NCI-H2107 (cell line): ENCODE results near the gene KRT35.

Source experiments
- DNase-seq: peaks from one replicate; lab custom pipeline; 2025; lab: John Stamatoyannopoulos, UW

The KRT35 gene

DNA sequence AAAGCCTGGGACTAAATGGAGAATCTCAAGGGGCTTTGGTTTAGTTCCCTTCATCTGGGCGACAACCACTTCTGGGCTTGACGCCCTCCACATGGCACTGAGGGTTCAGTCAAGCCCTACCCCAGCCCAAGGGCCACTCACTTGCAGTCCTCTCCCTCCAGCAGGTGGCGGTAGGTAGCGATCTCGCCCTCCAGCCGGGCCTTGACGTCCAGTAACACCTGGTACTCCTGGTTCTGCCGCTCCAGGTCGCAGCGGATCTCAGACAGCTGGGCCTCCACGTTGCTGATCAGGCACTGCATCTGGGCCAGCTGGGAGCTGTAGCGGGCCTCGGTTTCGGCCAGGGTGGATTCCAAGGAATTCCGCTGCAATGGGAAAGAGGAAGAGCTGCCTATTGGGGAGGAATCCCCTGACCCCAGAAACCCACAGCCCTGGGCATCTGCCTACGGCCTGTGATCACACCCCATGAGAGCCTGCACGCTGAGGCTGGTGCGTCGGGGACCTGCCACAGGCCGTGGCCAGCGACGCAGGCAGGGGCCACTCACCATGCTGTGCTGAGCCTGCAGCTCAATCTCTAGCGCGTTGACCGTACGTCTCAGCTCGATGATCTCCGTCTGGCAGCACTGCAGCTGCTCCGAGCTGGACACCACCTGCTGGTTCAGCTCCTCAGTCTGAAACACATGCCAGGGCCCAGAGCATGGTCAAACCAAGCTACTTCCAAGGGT lies 6.0 kb upstream of the KRT35 start:
- DNase-seq: no peak

DNA sequence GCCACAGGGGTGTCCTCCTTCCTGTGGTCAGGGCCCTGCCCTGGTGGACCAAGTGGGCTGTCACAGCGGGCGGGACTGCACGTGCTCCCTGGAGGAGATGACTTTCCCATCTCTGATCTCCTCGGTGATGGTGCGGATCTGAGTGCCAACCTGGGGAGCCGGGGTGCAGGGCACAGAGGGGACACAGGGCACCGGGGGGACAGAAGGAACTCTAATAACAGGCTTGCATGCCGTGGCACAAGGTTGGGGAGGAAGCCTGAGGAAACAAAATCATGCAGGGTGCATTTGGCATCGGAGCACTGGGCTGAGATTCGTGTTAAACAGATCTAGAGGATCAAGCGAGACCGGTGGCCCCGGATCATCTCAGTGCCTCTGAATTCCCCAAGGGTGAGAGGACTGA lies 5.4 kb upstream of the KRT35 start:
- DNase-seq: no peak

- DNase-seq: no peak
These were observed 4.3 kb upstream of the KRT35 start for GRCh38 chr17:41484920-41485904.

- no peak for DNase-seq
These were observed 3.3 kb upstream of the KRT35 start for GRCh38 chr17:41483991-41484826.

GRCh38 chr17:41483531-41483930 lies 2.6 kb upstream of the KRT35 start:
- no peak for DNase-seq

DNA sequence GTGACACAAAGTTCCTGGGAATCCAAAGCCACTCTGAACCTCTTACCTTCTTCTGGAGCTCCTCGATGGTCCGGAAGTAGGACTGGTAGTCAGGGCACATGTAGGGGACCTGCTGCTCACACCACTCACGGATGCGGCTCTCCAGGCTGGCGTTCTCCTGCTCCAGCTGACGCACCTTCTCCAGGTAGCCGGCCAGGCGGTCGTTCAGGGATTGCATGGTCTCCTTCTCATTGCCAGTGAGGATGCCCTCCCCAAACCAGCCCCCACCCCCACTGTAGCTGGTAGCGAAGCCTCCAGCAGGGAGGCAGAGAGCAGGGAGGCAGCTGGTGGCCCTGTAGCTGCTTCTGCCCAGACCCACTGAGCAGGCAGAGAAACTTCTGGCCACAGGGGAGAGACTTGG lies 370 bp downstream of the KRT35 start:
- no peak for DNase-seq

GRCh38 chr17:41480136-41480535 lies 815 bp downstream of the KRT35 start:
- DNase-seq: no peak

DNA sequence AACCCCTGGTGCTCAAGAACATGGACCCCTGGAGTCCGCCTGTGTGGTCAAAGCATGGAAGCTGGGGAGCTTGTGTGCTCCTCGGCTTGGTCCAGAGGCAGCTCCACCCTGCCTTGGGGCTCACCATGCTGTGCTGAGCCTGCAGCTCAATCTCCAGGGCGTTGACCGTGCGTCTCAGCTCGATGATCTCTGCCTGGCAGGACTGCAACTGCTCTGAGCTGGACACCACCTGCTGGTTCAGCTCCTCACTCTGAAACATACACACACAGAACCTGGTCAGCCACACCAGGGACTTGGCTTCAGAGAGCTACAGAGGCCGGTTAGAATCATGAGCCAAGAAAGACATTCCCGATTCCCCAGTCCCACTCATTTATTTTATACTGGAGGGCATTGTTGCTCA lies 2.7 kb downstream of the KRT35 start:
- DNase-seq: no peak

DNA sequence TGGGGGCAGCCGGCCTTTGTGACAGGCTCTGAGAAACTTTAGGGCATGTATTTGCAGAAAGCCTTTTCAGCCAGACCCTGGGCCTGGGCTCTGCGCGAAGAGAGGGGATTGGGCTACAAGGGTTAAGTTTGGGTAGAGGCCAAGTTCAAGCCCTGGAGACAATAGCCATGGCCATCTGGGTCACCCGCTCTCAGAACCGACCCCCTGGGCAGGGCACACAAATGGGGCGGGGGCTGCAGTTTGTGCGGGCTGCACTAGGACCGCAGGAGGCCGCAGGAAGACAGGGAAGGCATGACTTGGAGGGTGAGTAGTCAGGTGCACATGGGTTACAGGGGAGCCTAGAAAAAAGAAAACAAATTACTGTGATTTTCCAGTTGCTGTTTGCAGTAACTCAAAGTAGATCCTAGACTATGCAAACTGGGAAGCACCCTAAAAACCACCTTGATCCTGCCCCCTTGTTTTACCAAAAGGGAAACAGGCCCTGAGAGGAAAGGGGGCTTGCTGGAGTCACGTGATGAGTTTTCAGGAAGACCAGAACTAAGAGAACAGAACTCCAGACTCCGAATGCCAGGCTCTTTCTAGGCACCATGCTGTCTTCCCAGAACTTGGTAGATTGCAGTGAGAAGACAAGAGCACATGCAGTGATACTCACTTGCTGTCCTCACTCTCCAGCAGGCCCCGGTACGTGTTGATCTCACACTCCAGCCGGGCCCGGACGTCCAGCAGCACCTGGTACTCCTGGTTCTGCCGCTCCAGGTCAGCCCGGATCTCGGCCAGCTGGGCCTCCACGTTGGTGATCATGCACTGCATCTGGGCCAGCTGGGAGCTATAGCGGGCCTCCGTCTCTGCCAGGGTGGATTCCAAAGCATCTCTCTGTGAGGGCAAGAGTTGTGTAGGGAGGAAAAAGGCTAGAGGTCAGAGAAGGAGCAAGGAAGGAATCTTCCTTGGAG lies 3.8 kb downstream of the KRT35 start:
- no peak for DNase-seq

GRCh38 chr17:41475421-41475820 lies 5.5 kb downstream of the KRT35 start:
- DNase-seq: no peak

DNA sequence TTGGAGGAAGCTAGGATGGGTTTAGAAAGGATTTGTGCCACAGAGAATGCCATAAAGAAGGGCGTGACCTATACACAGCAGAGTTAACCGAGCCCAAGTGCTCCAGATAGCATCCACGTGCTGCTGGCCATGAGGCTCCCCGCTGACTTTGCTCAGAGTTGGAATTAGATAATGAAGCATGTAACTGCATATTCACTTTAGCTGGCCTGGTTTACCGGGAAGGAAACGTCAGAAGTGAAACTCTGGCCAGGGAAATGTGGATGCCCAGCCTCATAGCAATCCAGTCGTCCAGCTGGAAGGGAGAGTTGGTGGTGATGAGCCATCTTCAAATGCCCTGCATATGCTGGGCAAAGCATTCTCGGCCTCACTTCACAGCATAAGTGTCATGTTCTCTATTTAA lies 6.1 kb downstream of the KRT35 start:
- no peak for DNase-seq

DNA sequence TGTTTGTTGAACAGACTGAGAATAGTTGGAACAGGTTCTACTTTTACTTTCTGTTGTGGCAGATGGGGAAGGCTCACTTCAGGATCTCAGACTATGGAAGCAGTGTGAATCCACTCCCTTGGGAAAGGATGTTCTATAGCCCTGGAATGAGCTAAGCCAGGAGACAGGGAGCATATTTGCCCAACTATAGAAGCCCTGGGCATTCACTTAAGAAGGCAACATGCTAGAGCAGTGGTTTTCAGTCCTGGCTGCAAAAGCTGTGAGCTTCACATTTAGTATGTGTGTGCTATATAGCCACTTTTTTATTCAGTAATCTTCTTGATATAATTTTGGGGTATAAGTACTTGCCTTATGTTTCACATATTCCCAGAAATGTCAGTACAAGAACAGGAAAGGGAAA lies 12.6 kb downstream of the KRT35 start:
- DNase-seq: no peak

GRCh38 chr17:41467561-41467960 lies 13.4 kb downstream of the KRT35 start:
- DNase-seq: no peak

DNA sequence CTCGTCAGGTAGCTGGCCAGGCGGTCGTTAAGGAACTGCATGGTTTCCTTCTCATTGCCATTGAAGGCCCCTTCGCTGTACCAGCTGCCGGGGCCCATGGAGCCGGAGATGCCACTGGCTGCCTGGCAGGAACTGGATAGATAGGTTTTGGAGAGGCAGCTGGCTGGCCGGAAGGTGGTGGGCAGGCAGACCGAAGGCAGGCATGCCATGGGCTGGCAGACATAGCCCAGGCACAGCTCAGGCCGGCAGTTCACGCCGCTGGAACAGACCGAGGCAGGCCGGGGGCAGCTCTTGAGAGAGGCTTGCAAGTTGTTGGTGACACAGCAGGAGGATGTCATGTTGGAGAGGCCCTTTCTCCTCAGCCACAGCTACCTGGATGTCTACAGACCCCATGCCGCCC lies 14.0 kb downstream of the KRT35 start, which contains the start of gene KRT32:
Gene KRT32, minus strand, starts transcription at position 399 of the 400 bp plus-strand sequence. Its CDS starts 61 bp downstream, at position 338.
- no peak for DNase-seq

DNA sequence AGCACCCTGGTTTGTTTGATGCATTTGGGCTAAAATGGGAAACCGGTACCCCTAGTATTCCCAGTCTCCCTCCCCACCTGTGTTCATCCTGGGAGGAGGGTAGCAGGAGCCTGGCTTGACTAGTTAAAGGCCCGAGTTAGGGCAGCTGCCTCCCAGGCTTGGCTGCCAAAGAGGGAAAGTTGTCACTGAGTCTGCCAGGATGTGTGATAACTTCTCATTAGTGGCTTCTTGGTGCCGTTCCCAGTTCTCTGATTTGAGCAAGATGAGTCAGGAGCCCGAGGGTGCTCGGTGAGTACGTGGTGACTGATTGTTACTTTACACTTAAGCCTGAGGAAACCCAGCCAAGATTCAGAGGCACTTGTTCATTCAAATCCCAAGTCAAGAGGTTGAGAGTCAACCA lies 16.3 kb downstream of the KRT35 start:
- DNase-seq: no peak

DNA sequence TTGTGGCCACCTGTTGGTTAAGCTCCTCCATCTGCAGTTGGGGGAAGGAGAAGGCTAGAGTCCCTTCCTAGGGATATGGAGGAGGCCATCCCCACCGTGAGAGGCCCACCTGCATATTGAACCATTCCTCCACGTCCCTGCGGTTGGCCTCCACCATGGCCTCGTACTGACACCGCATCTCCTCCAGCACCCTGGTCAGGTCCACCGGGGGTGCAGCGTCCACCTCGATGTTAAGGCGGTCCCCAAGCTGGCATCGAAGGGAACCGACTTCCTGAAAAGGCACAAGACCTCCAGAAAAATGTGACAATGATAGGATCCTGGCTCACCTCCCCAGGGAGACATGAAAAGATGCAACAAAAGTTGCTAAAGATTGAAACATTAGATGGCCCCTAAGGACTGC lies 16.8 kb downstream of the KRT35 start:
- DNase-seq: no peak

- DNase-seq: no peak
These were observed 17.2 kb downstream of the KRT35 start for GRCh38 chr17:41463746-41464145.

- DNase-seq: no peak
These were observed 18.2 kb downstream of the KRT35 start for GRCh38 chr17:41462705-41463104.

- no peak for DNase-seq
These were observed 23.3 kb downstream of the KRT35 start for GRCh38 chr17:41457676-41458075.

DNA sequence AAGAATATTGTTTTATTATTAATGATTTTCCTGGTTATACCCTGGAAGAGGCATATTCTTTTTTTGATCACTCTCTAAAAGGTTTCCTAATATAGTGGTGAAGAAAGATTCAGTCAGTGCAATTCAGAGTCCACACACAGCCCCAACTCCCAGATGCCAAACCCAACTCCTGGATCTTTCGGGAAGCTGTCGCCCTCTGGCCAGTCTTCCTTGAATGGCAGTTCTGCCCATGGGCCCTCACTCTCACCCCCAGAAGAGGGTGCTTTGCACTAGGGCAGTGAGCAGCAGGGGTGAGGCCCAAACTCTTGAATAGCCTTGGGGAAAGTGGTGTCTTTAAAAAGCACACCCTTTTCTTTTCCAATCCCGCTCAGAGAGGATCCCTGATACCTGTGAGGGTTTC lies 24.7 kb downstream of the KRT35 start:
- no peak for DNase-seq

DNA sequence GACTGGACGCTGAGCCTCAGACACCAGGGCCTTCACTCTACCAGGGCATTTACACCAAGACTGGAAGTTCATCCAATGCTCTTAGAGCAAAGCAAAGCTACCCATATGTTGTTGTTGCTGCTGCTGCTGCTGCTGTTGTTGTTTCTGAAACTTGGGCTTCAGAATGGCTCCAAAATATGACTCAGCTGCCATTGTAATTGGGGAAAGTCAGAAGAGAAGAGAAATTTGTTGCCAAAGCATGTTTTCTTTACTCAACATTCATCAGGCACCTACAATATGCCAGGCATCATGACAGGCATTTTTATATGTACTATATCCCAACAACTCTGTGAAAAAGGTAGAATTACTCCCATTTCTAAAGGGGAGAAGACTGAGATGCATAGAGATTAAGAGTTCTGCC lies 25.7 kb downstream of the KRT35 start:
- DNase-seq: no peak
